Esophagus muscularis mucosa (tissue), 4 donors: Measurements from ENCODE around the gene PIK3R4.

Experiments
- CTCF ChIP-seq, 3 experiments: fragments of 200-600 bp in 2 of 3; fragments of 450-650 bp in 1 of 3; sonication (generic) in 2 of 3; IDR thresholded peaks; one replicate each; pipeline ENCODE4 v1.5.1; 2017 to 2019; ENCODE audit warnings: antibody characterized with exemption in 3 of 3, mild to moderate bottlenecking in 2 of 3, moderate library complexity in 1 of 3
- EP300 ChIP-seq: sonication (generic); formaldehyde crosslinking; IDR thresholded peaks from one replicate; pipeline ENCODE4 v1.6.1; 2017; ENCODE audit warnings: antibody characterized with exemption
- POLR2A ChIP-seq: fragments of 450-650 bp; IDR thresholded peaks from one replicate; pipeline ENCODE4 v1.6.1; 2017; ENCODE audit warnings: antibody characterized with exemption, moderate library complexity, mild to moderate bottlenecking, low read depth

GRCh38 chr3:130635285-130635684 is 111.3 kb downstream of the PIK3R4 start:
- no peak for TF ChIP-seq CTCF (IDR thresholded peaks at IDR 0.05)
- no peak for TF ChIP-seq POLR2A
- TF ChIP-seq EP300 = no peak
